HG02642 (cell line): Measurements from ENCODE around the gene FGF18.
"Not testable (repeated sequence)": the region's sequence is repeated elsewhere in the genome, so short reads cannot be mapped to it uniquely, and the experiment has no call there.

ENCODE experiments used
- ATAC-seq: cut with Tn5 transposase; IDR thresholded peaks from one replicate; pipeline ENCODE4 v1.9.1; 2021; ENCODE audit warnings: mild to moderate bottlenecking; ENCODE audit not compliant: unreplicated experiment, poor library complexity

The FGF18 gene

GRCh38 chr5:171418982-171419687 is at the start of gene FGF18:
TSS of gene FGF18 (plus strand) at chr5:171419647. CDS start at chr5:171420200, 553 bp downstream.
- peak; percentile 48 for ATAC-seq

DNA sequence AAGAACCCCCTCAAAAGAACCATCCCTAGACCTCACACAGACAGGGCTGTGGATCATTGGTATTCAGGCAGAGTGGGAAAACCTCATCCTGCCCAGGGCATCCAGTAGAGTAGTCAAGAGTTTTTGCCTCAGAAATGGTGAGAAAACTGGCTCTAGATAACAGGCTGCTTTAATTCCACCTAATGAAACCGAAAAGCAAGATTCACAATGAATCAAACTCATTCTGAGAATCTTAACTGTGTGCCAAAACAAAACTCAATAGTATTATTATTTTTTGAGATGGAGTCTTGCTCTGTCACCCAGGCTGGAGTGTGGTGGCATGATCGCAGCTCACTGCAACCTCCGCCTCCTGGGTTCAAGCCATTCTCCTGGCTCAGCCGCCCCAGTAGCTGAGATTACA is 49.5 kb upstream of the FGF18 start:
- no peak for ATAC-seq

GRCh38 chr5:171370881-171371280 is 48.6 kb upstream of the FGF18 start:
- not testable (repeated sequence) for ATAC-seq

- ATAC-seq, result no peak
Observed at GRCh38 chr5:171371326-171371725, 48.1 kb upstream of the FGF18 start.

DNA sequence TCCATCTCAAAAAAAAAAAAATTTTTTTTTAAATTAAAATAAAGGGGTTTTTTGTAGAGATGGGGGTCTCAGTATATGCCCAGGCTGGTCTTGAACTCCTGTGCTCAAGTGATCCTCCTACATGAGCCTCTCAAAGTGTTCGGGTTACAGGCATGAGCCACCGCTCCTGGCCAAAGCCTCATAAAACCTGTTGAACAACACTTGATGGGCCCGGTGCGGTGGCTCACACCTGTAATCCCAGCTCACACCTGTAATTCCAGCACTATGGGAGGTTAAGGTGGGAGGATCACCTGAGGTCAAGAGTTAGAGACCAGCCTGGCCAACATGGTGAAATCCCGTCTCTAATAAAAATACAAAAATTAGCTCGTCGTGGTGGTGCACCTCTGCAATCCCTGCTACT is 39.5 kb upstream of the FGF18 start:
- no peak for ATAC-seq

DNA sequence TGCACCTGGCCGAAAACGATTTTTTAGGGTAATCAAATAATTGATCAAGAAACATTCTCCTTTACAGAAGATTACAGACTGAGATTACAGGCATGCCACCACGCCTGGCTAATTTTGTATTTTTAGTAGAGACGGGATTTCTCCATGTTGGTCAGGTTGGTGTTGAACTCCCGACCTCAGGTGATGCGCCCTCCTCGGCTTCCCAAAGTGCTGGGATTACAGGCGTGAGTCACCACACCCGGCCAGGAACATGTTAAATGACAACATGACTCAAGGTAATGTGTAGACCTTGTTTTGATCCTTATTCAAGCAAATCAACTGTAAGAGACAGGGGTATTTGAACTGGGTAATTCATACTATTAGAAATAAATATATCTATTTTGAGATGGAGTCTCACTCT is 35.0 kb upstream of the FGF18 start:
- ATAC-seq, result not testable (repeated sequence)

- not testable (repeated sequence) for ATAC-seq
Observed at GRCh38 chr5:171384999-171385398, 34.4 kb upstream of the FGF18 start.

GRCh38 chr5:171386006-171386671 is 33.3 kb upstream of the FGF18 start:
- ATAC-seq, result no peak

DNA sequence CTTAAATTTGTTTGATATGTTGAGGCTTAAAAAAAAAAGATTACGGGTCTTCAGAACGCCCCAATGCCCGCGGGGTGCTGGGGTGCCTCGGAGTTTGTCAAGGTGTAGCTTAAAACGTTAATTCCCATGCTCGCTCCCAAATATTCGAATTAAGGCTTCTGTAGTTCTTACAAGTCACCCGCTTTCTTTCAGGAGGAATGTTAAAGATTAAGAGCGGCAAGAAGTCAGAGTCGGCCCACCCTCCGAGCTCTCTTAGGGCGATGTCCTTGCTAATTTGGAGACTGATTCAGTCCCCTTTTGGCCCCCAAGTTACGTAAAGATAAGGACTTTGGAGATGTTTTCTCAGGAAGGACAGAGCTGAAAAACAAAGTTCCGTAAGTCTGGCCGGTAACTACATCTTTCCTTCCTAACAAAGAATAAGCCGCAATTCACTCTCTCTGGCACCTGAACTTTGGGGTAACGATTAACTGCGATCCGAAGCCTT is 32.5 kb upstream of the FGF18 start:
- ATAC-seq, result no peak

DNA sequence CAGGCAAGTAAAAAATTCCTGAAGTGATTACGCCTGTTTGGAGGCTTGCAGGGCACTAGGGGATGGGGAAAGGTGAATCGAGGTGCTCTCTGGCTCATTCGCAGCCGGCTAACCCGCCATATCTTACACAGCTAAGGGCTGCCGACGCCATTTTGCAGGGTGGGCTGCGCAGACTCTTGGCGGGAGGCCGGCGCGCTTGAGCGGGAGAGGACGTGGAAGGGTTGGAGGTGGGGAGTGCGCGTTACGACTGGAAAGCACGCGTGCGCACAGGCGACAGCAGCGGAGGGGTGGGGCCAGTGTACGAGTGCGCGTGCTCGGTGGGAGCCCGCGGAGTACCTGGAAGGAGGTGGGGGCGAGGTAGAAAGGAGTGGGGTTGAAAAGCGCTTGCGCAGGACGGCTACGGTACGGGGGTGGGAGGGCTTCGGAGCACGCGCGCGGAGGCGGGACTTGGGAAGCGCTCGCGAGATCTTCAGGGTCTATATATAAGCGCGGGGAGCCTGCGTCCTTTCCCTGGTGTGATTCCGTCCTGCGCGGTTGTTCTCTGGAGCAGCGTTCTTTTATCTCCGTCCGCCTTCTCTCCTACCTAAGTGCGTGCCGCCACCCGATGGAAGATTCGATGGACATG is 32.0 kb upstream of the FGF18 start, which contains the start of gene NPM1:
Gene NPM1 (plus strand): TSS at position 505 of the 625 bp plus-strand sequence. CDS start 100 bp downstream, at position 605.
- ATAC-seq, result peak; percentile 85

DNA sequence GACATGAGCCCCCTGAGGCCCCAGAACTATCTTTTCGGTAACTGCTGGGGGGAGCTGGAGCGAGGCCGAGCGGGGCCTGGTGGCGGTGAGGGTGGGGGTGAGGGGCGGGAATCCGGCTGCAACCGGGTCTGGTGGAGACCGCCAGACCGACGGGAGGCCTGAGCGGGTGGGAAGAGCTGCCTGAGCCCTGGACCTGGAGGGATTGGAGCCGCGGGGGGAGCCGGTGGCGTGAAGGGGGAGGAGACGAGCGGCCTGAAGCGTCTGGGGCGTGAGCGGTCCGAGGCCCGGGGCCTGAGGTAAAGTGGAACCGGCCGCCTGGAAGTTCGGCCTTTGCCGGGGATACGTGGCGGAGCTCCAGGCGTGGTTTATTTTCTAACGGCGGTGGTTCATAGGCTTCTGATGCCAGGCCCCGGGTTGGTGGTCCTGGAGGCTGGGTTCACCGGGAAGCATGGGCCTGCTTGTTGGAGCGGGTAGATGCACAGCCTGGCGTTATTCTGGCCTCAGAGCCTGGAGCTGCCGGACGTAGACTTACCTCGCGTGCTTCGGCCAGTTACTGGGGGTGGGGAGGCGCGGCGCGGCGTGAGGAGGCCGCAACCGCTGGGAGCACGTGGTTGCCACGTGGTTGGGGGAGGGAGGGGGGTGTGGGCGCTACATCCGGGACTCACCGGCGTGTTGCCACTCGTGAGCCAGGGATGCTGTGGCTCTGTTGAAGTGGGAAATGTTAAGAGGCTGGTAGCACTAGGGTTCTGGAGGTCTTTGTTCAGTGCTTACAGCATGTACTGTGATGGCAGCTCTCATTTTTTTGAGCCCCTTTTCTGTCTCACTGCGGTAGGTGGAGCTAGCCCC is 31.3 kb upstream of the FGF18 start:
- peak; percentile 42 for ATAC-seq

DNA sequence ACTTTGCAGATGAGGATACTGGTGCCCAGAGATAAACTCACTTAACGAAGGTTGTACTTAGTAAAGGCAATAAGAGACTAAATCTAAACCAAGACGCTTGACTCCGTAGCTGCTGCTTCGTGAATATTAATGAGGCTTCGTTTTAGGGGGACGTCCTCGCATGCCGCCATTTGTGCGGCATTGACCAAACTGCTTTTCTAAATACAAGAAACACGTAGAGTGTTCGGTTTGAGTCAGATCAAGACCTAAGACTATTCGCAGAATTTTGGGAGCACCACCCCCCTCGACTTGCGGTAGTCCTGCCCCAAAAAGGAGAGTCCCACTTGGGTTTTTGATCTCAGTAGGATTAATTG is 30.7 kb upstream of the FGF18 start:
- no peak for ATAC-seq

DNA sequence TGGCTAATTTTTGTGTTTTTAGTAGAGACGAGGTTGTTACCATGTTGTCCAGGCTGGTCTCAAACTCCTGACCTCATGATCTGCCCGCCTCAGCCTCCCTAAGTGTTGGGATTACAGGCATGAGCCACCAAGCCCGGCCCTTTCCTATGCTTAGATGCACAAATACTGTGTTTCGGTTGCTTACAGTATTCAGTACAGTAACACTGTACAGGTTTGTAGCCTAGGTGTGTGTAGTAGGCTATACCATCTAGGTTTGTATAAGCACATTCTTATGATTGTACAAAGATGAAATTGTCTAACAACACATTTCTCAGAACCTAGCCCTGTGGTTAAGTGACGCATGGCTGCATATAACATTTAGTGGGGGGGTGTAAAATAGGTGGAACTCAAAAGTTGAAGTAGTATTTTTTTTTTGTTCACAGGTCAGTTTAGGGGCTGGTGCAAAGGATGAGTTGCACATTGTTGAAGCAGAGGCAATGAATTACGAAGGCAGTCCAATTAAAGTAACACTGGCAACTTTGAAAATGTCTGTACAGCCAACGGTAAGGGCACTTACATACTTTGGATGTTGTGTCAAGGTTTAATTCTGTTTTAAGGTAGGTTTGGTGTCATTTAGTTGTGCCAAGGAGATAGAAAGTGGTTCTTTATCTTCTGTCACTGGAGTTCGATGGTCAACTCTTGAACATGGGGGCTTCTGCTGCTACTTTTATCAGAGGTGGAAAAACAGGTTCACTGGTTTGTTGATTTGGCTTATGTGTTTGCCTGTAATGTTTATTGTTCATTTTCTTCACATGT is 28.4 kb upstream of the FGF18 start:
- no peak for ATAC-seq

GRCh38 chr5:171391996-171392577 is 27.4 kb upstream of the FGF18 start:
- ATAC-seq, result no peak

DNA sequence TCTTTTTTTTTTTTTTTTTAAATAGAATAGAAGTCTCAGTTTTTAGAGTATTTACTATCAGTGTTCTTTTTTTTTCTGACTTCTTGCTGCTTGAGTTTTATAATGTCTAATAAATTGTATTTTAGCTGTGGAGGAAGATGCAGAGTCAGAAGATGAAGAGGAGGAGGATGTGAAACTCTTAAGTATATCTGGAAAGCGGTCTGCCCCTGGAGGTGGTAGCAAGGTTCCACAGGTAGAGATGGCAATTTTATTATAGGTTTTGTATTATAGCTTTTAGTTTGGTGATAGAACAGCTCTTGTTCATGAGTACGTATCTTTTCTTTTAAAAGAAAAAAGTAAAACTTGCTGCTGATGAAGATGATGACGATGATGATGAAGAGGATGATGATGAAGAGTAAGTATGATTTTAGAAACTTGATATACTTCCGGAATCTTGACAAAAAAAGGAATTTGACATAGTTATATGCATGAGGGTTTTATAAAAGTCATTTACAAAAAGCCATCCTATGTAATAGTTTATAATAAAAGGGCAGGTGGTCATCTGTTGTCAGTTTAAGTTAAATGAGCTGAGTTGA is 26.8 kb upstream of the FGF18 start:
- no peak for ATAC-seq

- ATAC-seq, result no peak
Observed at GRCh38 chr5:171395042-171395441, 24.4 kb upstream of the FGF18 start.

DNA sequence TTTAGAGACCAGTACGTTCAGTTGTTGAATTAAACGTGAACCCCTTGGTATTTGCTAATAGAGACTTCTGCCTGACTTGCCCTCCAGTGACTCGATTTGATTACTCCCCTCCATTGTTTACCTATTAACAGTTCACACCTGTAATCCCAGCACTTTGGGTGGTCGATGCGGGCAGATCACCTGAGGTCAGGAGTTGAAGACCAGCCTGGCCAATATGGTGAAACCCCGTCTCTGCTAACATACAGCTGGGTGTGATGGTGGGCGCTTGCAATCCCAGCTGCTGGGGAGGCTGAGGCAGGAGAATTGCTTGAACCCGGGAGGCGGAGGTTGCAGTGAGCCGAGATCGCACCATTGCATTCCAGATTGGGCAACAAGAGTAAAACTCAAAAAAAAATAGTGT is 22.9 kb upstream of the FGF18 start:
- not testable (repeated sequence) for ATAC-seq

- ATAC-seq, result no peak
Observed at GRCh38 chr5:171397190-171397589, 22.3 kb upstream of the FGF18 start.

DNA sequence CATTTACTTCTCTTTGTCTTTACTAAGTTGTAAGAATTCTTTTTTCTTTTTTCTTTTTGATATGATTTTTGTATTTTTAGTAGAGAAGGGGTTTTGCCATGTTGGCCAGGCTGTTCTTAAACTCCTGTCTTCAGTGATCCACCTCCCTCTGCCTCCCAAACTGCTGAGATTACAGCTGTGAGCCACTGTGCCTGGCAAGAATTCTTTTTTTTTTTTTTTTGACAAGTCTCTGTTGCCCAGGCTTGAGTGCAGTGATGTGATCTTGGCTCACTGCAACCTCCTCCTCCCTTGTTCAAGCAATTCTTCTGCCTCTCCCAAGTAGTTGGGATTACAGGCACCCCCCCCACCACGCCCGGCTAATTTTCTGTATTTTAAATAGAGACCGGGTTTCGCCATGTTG is 21.8 kb upstream of the FGF18 start:
- ATAC-seq, result no peak
